ENCODE results near the gene PDIK1L. TPM values are rescaled to one million over a fixed set of nuclear protein-coding genes. Genes with fewer than 3 reads are reported as not detected.

The PDIK1L gene
- total and polyA plus RNA-seq, 2 of the 4 experiments (the other 2 are of a cell fraction): 1.4 to 3.0 TPM

GRCh38 chr1:26127235-26128163 is 15.9 kb downstream of the PDIK1L start:
- H2AFZ ChIP-seq (replicated peaks; ENCODE audit: low read length, poor library complexity): no peak overlapping the region
- H3K4ac ChIP-seq (ENCODE audit: low read depth, low read length): no peak overlapping the region
- peaks cover 11% of the 10 kb centered on the region for H3K27me3 ChIP-seq (ENCODE audit: control insufficient read depth, insufficient read depth, low read length)
- POLR2A ChIA-PET (ENCODE audit: unreplicated experiment): no interaction called here
- H3K27ac ChIP-seq (ENCODE audit: insufficient read depth, low read length): no peak overlapping the region
- no peak overlapping the region for H3K56ac ChIP-seq (ENCODE audit: extremely low read depth, insufficient read depth, low read length)
- no peak overlapping the region for H4K8ac ChIP-seq (ENCODE audit: low read depth in 2 of 2, low read length in 2 of 2)
- BruUV-seq (replicated peaks): no TSS peak
- H3K4me2 ChIP-seq (ENCODE audit: low read depth, low read length): no peak overlapping the region
- no peaks in the 10 kb centered on the region for H3K79me1 ChIP-seq (ENCODE audit: low read depth in 1 of 2, low read length in 2 of 2)
- H2AK9ac ChIP-seq (replicated peaks; ENCODE audit: low read depth, low read length, poor library complexity): no peak overlapping the region
- H3K4me3 ChIP-seq (ENCODE audit: insufficient read depth, low read depth, low read length): no peak overlapping the region
- DNase-seq: no peak
- H3K9ac ChIP-seq (ENCODE audit: low read depth, low read length): no peak overlapping the region
- CTCF ChIA-PET: interaction anchor here (0.7 to 1.3 kb wide), 2 partner anchors 18 to 26 kb away, joined by 7 to 8 read pairs; no protein-coding TSS in a partner anchor
- H3K18ac ChIP-seq (ENCODE audit: low read depth, low read length): no peak overlapping the region
- H4K20me1 ChIP-seq (ENCODE audit: insufficient read depth, low read length): no peaks in the 10 kb centered on the region
- H3K36me3 ChIP-seq (ENCODE audit: control insufficient read depth, insufficient read depth, low read length): no peaks in the 10 kb centered on the region
- WGBS, 2 experiments (ENCODE audit: extremely low coverage in 2 of 2, insufficient read length in 1 of 2): 83% methylated on average over 2 of the region's 13 CpGs; no CpG with 5 or more reads in 1 of the 2 experiments
- H3K4me1 ChIP-seq (ENCODE audit: control insufficient read depth, insufficient read depth, low read length): 0 out of 2 replicates have a peak, but pooled peaks cover 1% of the 10 kb centered on the region
- in situ Hi-C loops (cut with MboI; ENCODE audit: low sequenced_read_pairs): no loop called here
- H2BK5ac ChIP-seq (ENCODE audit: low read depth, low read length, poor library complexity, severe bottlenecking): no peak overlapping the region
- H2BK20ac ChIP-seq (ENCODE audit: low read depth, low read length): no peak overlapping the region
- H4K91ac ChIP-seq (ENCODE audit: insufficient read depth, low read depth, low read length): no peak overlapping the region
- H4K5ac ChIP-seq (ENCODE audit: low read depth, low read length): no peak overlapping the region
- no peak overlapping the region for H2BK15ac ChIP-seq (ENCODE audit: low read depth, low read length)
- dilution Hi-C loops (cut with HindIII; ENCODE audit: low sequenced_read_pairs, unreplicated experiment): no loop called here
- H3K14ac ChIP-seq (replicated peaks; ENCODE audit: low read depth, low read length): no peak overlapping the region
- H2AK5ac ChIP-seq (ENCODE audit: low read depth, low read length): no peak overlapping the region
- no peak overlapping the region for H3K23ac ChIP-seq (ENCODE audit: low read depth, low read length)
- intact Hi-C loops (cut with micrococcal nuclease): no loop called here
- H3K9me3 ChIP-seq (ENCODE audit: control insufficient read depth, insufficient read depth, low read length): no peaks in the 10 kb centered on the region
- no peak for ATAC-seq (ENCODE audit: low read depth)
- no peak overlapping the region for H2BK120ac ChIP-seq (ENCODE audit: low read depth, low read length)
- H3K9me1 ChIP-seq (ENCODE audit: insufficient read depth, low read length): no peaks in the 10 kb centered on the region
- TF ChIP-seq MAZ (IDR thresholded peaks at IDR 0.05; ENCODE audit: borderline replicate concordance, low read depth, low read length): no peak
- no peak for TF ChIP-seq CEBPB (IDR thresholded peaks at IDR 0.05; ENCODE audit: low read depth, low read length)
- no peak for TF ChIP-seq NFE2L2 (IDR thresholded peaks at IDR 0.05; ENCODE audit: low read depth, low read length)
- TF ChIP-seq CTCF (conservative IDR thresholded peaks at IDR 0.05; ENCODE audit: low read depth, low read length): no peak
- TF ChIP-seq FOS (IDR thresholded peaks at IDR 0.05; ENCODE audit: low read depth, low read length): no peak
- TF ChIP-seq CHD1 (IDR thresholded peaks at IDR 0.05; ENCODE audit: low read depth, low read length): no peak
- TF ChIP-seq RCOR1 (IDR thresholded peaks at IDR 0.05; ENCODE audit: insufficient replicate concordance, low read length): no peak
- TF ChIP-seq BHLHE40 (IDR thresholded peaks at IDR 0.05; ENCODE audit: low read depth, low read length): no peak
- no peak for TF ChIP-seq MXI1 (IDR thresholded peaks at IDR 0.05; ENCODE audit: borderline replicate concordance, low read depth, low read length)
- no peak for TF ChIP-seq MAFK (IDR thresholded peaks at IDR 0.05; ENCODE audit: low read depth, low read length)
- no peak for TF ChIP-seq USF2 (IDR thresholded peaks at IDR 0.05; ENCODE audit: low read depth, low read length)
- TF ChIP-seq ELK1 (IDR thresholded peaks at IDR 0.05; ENCODE audit: borderline replicate concordance, low read depth, low read length): no peak
- no peak for TF ChIP-seq RFX5 (IDR thresholded peaks at IDR 0.05; ENCODE audit: low read depth, low read length)
- no peak for TF ChIP-seq POLR2A (IDR thresholded peaks at IDR 0.05; ENCODE audit: low read depth, low read length)
- TF ChIP-seq RAD21 (IDR thresholded peaks at IDR 0.05; ENCODE audit: low read length): no peak

Data from IMR-90 (cell line).